ENCODE results near the gene TANC1. TPM values are rescaled to one million over a fixed set of nuclear protein-coding genes. Genes with fewer than 3 reads are reported as not detected.
A peak's percentile ranks its signal among the peaks of the same experiment; 100 is the strongest.

The TANC1 gene
- total and polyA plus RNA-seq, 11 donors = 26.6 to 91.1 (median 68.8) TPM

DNA sequence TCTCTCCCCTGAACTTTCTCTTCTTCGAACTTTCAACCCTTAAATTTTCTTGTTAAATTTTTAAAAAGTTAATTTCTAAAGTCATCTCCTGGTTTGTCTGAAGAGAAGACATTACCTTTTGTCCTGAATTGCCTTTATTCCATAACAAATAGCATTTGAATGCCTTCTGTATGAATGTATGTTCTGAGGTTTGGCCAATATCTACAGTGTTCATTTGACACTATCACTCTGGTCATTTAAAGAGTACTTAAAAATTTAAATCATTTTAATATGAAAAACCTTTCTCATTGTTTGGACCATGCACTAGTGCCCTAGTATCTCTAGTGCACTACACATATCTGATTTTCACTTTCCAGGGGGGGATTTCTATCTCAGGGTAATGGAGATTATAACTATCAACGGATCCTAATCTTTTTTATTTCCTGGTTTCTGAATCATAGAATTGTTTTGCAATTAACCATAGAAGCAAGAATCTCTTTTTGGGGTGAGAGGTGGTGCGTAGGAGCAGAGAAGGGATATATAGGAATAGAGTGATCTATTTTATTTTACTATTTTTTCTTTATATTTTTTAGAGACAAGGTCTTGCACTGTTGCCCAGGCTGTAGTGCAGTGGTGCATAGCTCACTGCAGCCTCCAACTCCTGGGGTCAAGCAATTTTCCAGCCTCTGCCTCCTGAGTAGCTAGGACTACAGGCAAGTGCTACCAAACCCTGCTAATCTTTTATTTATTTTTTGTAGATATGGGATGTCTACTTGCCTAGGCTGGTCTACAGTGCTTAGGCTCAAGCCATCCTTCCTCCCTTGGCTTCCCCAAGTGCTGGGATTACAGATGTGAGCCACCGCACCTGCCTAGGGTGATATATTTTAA is 25.5 kb downstream of the TANC1 start:
- H3K27me3 ChIP-seq = no peaks in the 10 kb centered on the region
- DNase-seq = no peak
- H3K27ac ChIP-seq = no peak overlapping the region
- no peak overlapping the region for H3K4me3 ChIP-seq
- no peaks in the 10 kb centered on the region for H3K9me3 ChIP-seq
- no peak for ATAC-seq
- 69 to 77% (median 71%) methylated on average over 4 of the region's 4 CpGs for WGBS, 4 donors
- H3K4me1 ChIP-seq = peaks cover 0 to 72% (median 44%) of the 10 kb centered on the region in 12 donors
- TF ChIP-seq, protein P1, sequence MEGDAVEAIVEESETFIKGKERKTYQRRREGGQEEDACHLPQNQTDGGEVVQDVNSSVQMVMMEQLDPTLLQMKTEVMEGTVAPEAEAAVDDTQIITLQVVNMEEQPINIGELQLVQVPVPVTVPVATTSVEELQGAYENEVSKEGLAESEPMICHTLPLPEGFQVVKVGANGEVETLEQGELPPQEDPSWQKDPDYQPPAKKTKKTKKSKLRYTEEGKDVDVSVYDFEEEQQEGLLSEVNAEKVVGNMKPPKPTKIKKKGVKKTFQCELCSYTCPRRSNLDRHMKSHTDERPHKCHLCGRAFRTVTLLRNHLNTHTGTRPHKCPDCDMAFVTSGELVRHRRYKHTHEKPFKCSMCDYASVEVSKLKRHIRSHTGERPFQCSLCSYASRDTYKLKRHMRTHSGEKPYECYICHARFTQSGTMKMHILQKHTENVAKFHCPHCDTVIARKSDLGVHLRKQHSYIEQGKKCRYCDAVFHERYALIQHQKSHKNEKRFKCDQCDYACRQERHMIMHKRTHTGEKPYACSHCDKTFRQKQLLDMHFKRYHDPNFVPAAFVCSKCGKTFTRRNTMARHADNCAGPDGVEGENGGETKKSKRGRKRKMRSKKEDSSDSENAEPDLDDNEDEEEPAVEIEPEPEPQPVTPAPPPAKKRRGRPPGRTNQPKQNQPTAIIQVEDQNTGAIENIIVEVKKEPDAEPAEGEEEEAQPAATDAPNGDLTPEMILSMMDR (IDR thresholded peaks at IDR 0.05) = no peak
- TF ChIP-seq POLR2A (IDR thresholded peaks at IDR 0.05) = no peak
- H3K36me3 ChIP-seq = no peaks in the 10 kb centered on the region
- intact Hi-C loops (cut with DNase I) = no loop called here

DNA sequence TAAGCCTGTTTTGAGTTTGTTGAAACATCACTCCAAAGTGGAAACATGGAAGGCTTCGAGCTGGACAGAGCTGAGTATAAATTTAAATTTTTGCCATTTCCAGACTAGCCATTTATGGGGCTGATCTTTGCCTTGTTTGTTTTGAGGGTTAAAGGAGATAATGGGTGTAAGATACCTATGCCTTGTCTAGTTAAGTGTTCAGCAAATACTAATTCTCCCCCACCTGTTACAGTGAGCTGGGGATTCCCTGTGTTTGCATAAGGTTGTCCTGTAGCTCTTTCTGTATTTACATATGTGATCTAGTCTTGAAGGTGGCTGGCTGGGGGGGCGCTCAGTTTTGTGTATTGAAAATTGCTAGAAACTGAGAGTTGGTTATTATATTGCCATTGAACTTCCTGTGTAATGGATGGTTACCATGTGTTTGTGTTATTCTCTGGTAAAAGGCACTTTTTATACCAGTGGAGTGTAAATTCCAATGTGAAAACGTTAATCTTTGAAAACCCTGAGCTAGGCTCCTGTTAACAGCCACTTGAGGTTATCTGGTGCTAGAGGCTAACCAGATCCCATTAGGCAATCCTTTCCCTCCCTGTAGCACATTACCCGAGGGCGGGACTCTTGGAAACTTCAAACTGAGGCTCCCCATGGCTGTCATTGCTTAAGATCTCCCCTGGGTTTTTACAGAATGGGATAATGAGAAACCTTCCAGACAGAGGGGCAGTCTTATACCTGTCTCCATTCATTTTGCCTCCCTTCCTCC is 26.7 kb downstream of the TANC1 start:
- peaks cover 0 to 78% (median 52%) of the 10 kb centered on the region in 12 donors for H3K4me1 ChIP-seq

DNA sequence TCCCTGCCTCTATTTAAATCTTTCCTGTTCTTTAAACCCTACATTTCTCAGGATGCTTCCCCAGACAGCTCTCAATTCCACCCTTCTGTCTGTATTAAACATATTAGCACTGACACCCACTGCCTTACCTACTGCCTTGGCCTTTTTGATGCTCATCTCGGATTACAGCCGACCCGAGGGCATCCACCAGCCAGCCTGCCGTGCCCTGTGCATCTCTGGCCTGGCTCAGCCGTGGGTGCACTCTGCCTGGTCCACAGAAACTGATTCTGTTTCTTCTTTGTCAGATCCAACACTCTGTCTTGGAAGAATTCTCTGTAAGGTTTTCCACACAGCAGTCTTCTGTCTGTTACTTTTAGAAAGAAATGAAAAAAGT is 27.2 kb downstream of the TANC1 start:
- TF ChIP-seq, protein P1 (IDR thresholded peaks at IDR 0.05) = no peak
- TF ChIP-seq POLR2A (IDR thresholded peaks at IDR 0.05) = no peak
- WGBS, 4 donors = 43 to 64% (median 52%) methylated on average over 5 of the region's 5 CpGs
- no peak overlapping the region for H3K4me3 ChIP-seq
- H3K27ac ChIP-seq = peak overlapping the region in 10 of 12 donors; percentile 10 to 68 (median 49)
- intact Hi-C loops (cut with DNase I) = no loop called here
- H3K36me3 ChIP-seq = no peaks in the 10 kb centered on the region
- peaks cover 0 to 83% (median 54%) of the 10 kb centered on the region in 12 donors for H3K4me1 ChIP-seq
- H3K9me3 ChIP-seq = no peaks in the 10 kb centered on the region
- DNase-seq (no peak), ATAC-seq (peak; percentile 16 to 33 (median 22))
- H3K27me3 ChIP-seq = no peaks in the 10 kb centered on the region

More for the DNA sequence above, 26.7 kb downstream of the TANC1 start:
- WGBS, 4 donors = 44 to 55% (median 49%) methylated on average over 5 of the region's 5 CpGs
- ATAC-seq (peak; percentile 92 to 95 (median 92)), DNase-seq (peak in 4 of 5 donors; percentile 34 to 63 (median 50))
- intact Hi-C loops (cut with DNase I) = no loop called here
- H3K27me3 ChIP-seq = no peaks in the 10 kb centered on the region
- H3K27ac ChIP-seq = peak overlapping the region in 9 of 12 donors; percentile 6 to 68 (median 49)
- no peaks in the 10 kb centered on the region for H3K9me3 ChIP-seq
- TF ChIP-seq POLR2A (IDR thresholded peaks at IDR 0.05) = no peak
- TF ChIP-seq, protein P1 (IDR thresholded peaks at IDR 0.05) = no peak
- no peaks in the 10 kb centered on the region for H3K36me3 ChIP-seq
- H3K4me3 ChIP-seq = no peak overlapping the region
